ENCODE results near the gene SOWAHC. TPM values are rescaled to one million over a fixed set of nuclear protein-coding genes. Genes with fewer than 3 reads are reported as not detected.

The SOWAHC gene
- total and polyA plus RNA-seq, 2 of the 13 experiments (the other 11 are each of a cell fraction or from before 2014, with no cell fraction given): 21.2 to 22.5 TPM

- TF ChIP-seq SMARCC2 (IDR thresholded peaks at IDR 0.05) (no peak), CTCF (CRISPR knock-in tag; IDR thresholded peaks at IDR 0.05) (peak; percentile 25; the same call in 1 of the 2 replicates), CAMTA2 (CRISPR knock-in tag; IDR thresholded peaks at IDR 0.05; ENCODE audit: borderline replicate concordance) (peak; percentile 96; the same call in 1 of the 2 replicates), ETS1 (CRISPR knock-in tag; IDR thresholded peaks at IDR 0.05) (peak; percentile 95), NFRKB (IDR thresholded peaks at IDR 0.05) (no peak), FLYWCH1 (CRISPR knock-in tag; IDR thresholded peaks at IDR 0.05) (no peak), ZBTB42 (CRISPR knock-in tag; IDR thresholded peaks at IDR 0.05) (peak; percentile 81; the same call in 1 of the 2 replicates), CHD2 (IDR thresholded peaks at IDR 0.05; ENCODE audit: low read depth, low read length) (peak; percentile 96), NFIB (CRISPR knock-in tag; IDR thresholded peaks at IDR 0.05; ENCODE audit: borderline replicate concordance) (no peak), RBM39 (IDR thresholded peaks at IDR 0.05; ENCODE audit: low read depth, low read length, poor library complexity, severe bottlenecking) (no peak), PHF8 (CRISPR knock-in tag; IDR thresholded peaks at IDR 0.05) (peak; percentile 24), NONO (IDR thresholded peaks at IDR 0.05) (no peak), NONO (CRISPR knock-in tag; conservative IDR thresholded peaks at IDR 0.05) (peak; percentile 81), CBFB (CRISPR knock-in tag; IDR thresholded peaks at IDR 0.05) (peak; percentile 92), ZNF546 (CRISPR knock-in tag; conservative IDR thresholded peaks at IDR 0.05) (peak; percentile 89; the same call in 1 of the 2 replicates), ZFAT (CRISPR knock-in tag; conservative IDR thresholded peaks at IDR 0.05) (0 out of 2 replicates have a peak, but pooled peaks have one; percentile 16), STAT5B (CRISPR knock-in tag; IDR thresholded peaks at IDR 0.05) (no peak), ATF7-NPFF (CRISPR knock-in tag; IDR thresholded peaks at IDR 0.05; ENCODE audit: low read depth) (peak; percentile 90; the same call in 1 of the 2 replicates), FOXJ3 (CRISPR knock-in tag; IDR thresholded peaks at IDR 0.05; ENCODE audit: borderline replicate concordance) (no peak), ELK4 (CRISPR knock-in tag; IDR thresholded peaks at IDR 0.05; ENCODE audit: borderline replicate concordance) (peak; percentile 94; the same call in 1 of the 2 replicates), ZNF121 (CRISPR knock-in tag; IDR thresholded peaks at IDR 0.05) (no peak), PAXIP1 (CRISPR knock-in tag; conservative IDR thresholded peaks at IDR 0.05) (peak; percentile 82)
Measured at GRCh38 chr2:109613922-109614714, at the start of gene SOWAHC, which contains the start of gene SEPTIN10 (continued).
